ENCODE results near the gene CEP89.

CEP89 gene

GRCh38 chr19:32909257-32909656 is 62.5 kb downstream of the CEP89 start:
- H3K4me3 ChIP-seq (replicated peaks; ENCODE audit: low read depth, low read length) = no peak overlapping the region
- no peak for DNase-seq (ENCODE audit: extremely low read depth, low read depth)
- TF ChIP-seq CTCF (IDR thresholded peaks at IDR 0.05; ENCODE audit: low read depth, low read length, missing control alignments) = no peak

GRCh38 chr19:32908641-32909190 is 63.0 kb downstream of the CEP89 start:
- no peak for DNase-seq (ENCODE audit: extremely low read depth, low read depth)
- no peak overlapping the region for H3K4me3 ChIP-seq (replicated peaks; ENCODE audit: low read depth, low read length)
- TF ChIP-seq CTCF (IDR thresholded peaks at IDR 0.05; ENCODE audit: low read depth, low read length, missing control alignments) = no peak

GRCh38 chr19:32902448-32902847 is 69.3 kb downstream of the CEP89 start:
- H3K4me3 ChIP-seq (replicated peaks; ENCODE audit: low read depth, low read length) = no peak overlapping the region
- no peak for TF ChIP-seq CTCF (IDR thresholded peaks at IDR 0.05; ENCODE audit: low read depth, low read length, missing control alignments)
- no peak for DNase-seq (ENCODE audit: extremely low read depth, low read depth)

GRCh38 chr19:32901504-32902161 is 70.1 kb downstream of the CEP89 start:
- DNase-seq (ENCODE audit: extremely low read depth, low read depth) = no peak
- H3K4me3 ChIP-seq (replicated peaks; ENCODE audit: low read depth, low read length) = no peak overlapping the region
- no peak for TF ChIP-seq CTCF (IDR thresholded peaks at IDR 0.05; ENCODE audit: low read depth, low read length, missing control alignments)

GRCh38 chr19:32896516-32897214 is 75.1 kb downstream of the CEP89 start:
- H3K4me3 ChIP-seq (replicated peaks; ENCODE audit: low read depth, low read length) = no peak overlapping the region
- no peak for TF ChIP-seq CTCF (IDR thresholded peaks at IDR 0.05; ENCODE audit: low read depth, low read length, missing control alignments)
- no peak for DNase-seq (ENCODE audit: extremely low read depth, low read depth)

- DNase-seq (ENCODE audit: extremely low read depth, low read depth) = no peak
- no peak for TF ChIP-seq CTCF (IDR thresholded peaks at IDR 0.05; ENCODE audit: low read depth, low read length, missing control alignments)
- no peak overlapping the region for H3K4me3 ChIP-seq (replicated peaks; ENCODE audit: low read depth, low read length)
Measured at GRCh38 chr19:32895384-32895783, 76.4 kb downstream of the CEP89 start.
